ENCODE data around the gene MSRB1.

GRCh38 chr16:1903220-1903574 lies 39.8 kb downstream of the MSRB1 start:
- TF ChIP-seq CTCF (conservative IDR thresholded peaks at IDR 0.05; ENCODE audit: low read length) = no peak
- no peak for TF ChIP-seq EZH2phosphoT487 (IDR thresholded peaks at IDR 0.05; ENCODE audit: borderline replicate concordance)
